Effector memory CD4-positive, alpha-beta T cell (primary cell): ENCODE results near the gene UBE2S.

Experiments
- DNase-seq, 3 donors: peaks; one replicate each; pipeline ENCODE4 v3.0.0-alpha.2; 2020
- H3K27ac ChIP-seq: 2 replicates; pipeline ENCODE4 v1.7.0; 2013; ENCODE audit warnings: mild to moderate bottlenecking, low read length, moderate library complexity; ENCODE audit not compliant: insufficient read depth, poor library complexity, severe bottlenecking
- H3K27me3 ChIP-seq: replicated peaks from 2 replicates; pipeline ENCODE4 v1.7.0; 2013; ENCODE audit warnings: mild to moderate bottlenecking, low read length; ENCODE audit not compliant: insufficient read depth, control insufficient read depth, poor library complexity, severe bottlenecking
- H3K36me3 ChIP-seq: 2 replicates; pipeline ENCODE4 v1.7.0; 2013; ENCODE audit warnings: mild to moderate bottlenecking, low read length, moderate library complexity; ENCODE audit not compliant: control insufficient read depth, insufficient read depth
- H3K4me1 ChIP-seq: 2 replicates; pipeline ENCODE4 v1.7.0; 2013; ENCODE audit warnings: low read length, mild to moderate bottlenecking; ENCODE audit not compliant: control insufficient read depth, insufficient read depth, poor library complexity, severe bottlenecking
- H3K4me3 ChIP-seq: 2 replicates; pipeline ENCODE4 v1.7.0; 2013; ENCODE audit warnings: low read length, low read depth, mild to moderate bottlenecking; ENCODE audit not compliant: insufficient read depth, poor library complexity, severe bottlenecking
- H3K9me3 ChIP-seq: 2 replicates; pipeline ENCODE4 v1.7.0; 2013; ENCODE audit warnings: mild to moderate bottlenecking, low read length, moderate library complexity; ENCODE audit not compliant: control insufficient read depth

UBE2S gene

GRCh38 chr19:55440411-55441105 is 33.0 kb upstream of the UBE2S start:
- Histone ChIP-seq H3K4me3 (no peak overlapping the region), H3K4me1 (peaks cover 20% of the 10 kb centered on the region), H3K27me3 (peaks cover 61% of the 10 kb centered on the region), H3K9me3 (no peaks in the 10 kb centered on the region), H3K27ac (no peak overlapping the region), H3K36me3 (no peaks in the 10 kb centered on the region)
- no peak for DNase-seq

GRCh38 chr19:55439052-55439451 is 31.5 kb upstream of the UBE2S start:
- peaks cover 20% of the 10 kb centered on the region for H3K4me1 ChIP-seq
- H3K36me3 ChIP-seq, result no peaks in the 10 kb centered on the region
- no peak overlapping the region for H3K4me3 ChIP-seq
- peaks cover 58% of the 10 kb centered on the region for H3K27me3 ChIP-seq
- H3K27ac ChIP-seq, result no peak overlapping the region
- no peak for DNase-seq
- no peaks in the 10 kb centered on the region for H3K9me3 ChIP-seq

GRCh38 chr19:55437410-55437809 is 29.8 kb upstream of the UBE2S start:
- Histone ChIP-seq H3K4me3 (no peak overlapping the region), H3K27me3 (peaks cover 58% of the 10 kb centered on the region), H3K9me3 (no peaks in the 10 kb centered on the region), H3K27ac (no peak overlapping the region), H3K36me3 (no peaks in the 10 kb centered on the region), H3K4me1 (peaks cover 20% of the 10 kb centered on the region)
- no peak for DNase-seq

- no peak for DNase-seq
- peaks cover 55% of the 10 kb centered on the region for H3K27me3 ChIP-seq
- H3K27ac ChIP-seq, result no peak overlapping the region
- peaks cover 17% of the 10 kb centered on the region for H3K4me1 ChIP-seq
- no peak overlapping the region for H3K4me3 ChIP-seq
- H3K9me3 ChIP-seq, result no peaks in the 10 kb centered on the region
- H3K36me3 ChIP-seq, result no peaks in the 10 kb centered on the region
Measured at GRCh38 chr19:55436847-55437246, 29.3 kb upstream of the UBE2S start.

DNA sequence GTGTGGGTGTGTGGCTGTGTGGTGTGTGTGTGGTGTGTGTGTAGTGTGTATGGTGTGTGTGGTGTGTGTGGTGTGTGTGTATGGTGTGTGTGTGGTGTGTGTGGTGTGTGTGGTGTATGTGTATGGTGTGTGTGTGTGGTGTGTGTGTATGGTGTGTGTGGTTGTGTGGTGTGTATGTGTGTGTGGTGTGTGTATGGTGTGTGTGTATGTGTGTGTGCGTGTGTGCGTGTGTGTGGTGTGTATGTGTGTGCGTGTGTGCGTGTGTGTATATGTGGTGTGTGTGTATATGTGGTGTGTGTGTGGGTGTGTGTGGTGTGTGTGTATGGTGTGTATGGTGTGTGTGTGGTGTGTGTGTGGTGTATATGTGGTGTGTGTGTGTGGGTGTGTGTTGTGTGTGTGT is 27.4 kb upstream of the UBE2S start:
- Histone ChIP-seq H3K9me3 (no peaks in the 10 kb centered on the region), H3K4me1 (no peaks in the 10 kb centered on the region), H3K4me3 (no peak overlapping the region), H3K36me3 (no peaks in the 10 kb centered on the region), H3K27ac (no peak overlapping the region), H3K27me3 (peaks cover 37% of the 10 kb centered on the region)
- no peak for DNase-seq

- H3K36me3 ChIP-seq, result no peaks in the 10 kb centered on the region
- no peaks in the 10 kb centered on the region for H3K9me3 ChIP-seq
- no peak overlapping the region for H3K27ac ChIP-seq
- no peak overlapping the region for H3K4me3 ChIP-seq
- no peak for DNase-seq
- peaks cover 33% of the 10 kb centered on the region for H3K27me3 ChIP-seq
- no peaks in the 10 kb centered on the region for H3K4me1 ChIP-seq
Measured at GRCh38 chr19:55434356-55434919, 26.9 kb upstream of the UBE2S start.

DNA sequence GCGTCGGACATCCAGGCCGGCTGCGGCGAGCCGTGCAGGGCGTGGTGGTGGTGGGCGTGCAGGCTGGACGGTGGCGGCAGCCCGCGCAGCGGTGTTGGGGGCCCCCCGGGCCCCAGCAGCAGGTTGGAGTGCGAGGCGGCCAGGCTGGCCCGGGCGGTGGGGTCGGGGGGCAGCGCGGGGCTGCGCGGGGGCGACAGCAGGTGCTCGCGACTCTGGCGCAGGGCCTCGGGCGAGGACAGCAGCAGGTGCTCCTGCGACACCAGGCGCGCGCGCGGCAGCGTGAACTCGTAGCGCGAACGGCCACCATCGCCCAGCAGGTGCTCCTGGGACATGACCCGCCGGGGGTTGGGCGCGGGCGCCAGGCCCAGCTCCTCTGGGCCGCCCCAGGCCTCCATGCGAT is 25.7 kb upstream of the UBE2S start:
- Histone ChIP-seq H3K27ac (no peak overlapping the region), H3K4me3 (no peak overlapping the region), H3K36me3 (no peaks in the 10 kb centered on the region), H3K4me1 (no peaks in the 10 kb centered on the region), H3K9me3 (no peaks in the 10 kb centered on the region), H3K27me3 (peaks cover 35% of the 10 kb centered on the region)
- DNase-seq, result no peak

GRCh38 chr19:55432241-55432959 is 24.8 kb upstream of the UBE2S start:
- no peak overlapping the region for H3K4me3 ChIP-seq
- no peak overlapping the region for H3K27ac ChIP-seq
- no peaks in the 10 kb centered on the region for H3K36me3 ChIP-seq
- H3K9me3 ChIP-seq, result no peaks in the 10 kb centered on the region
- H3K4me1 ChIP-seq, result no peaks in the 10 kb centered on the region
- peaks cover 28% of the 10 kb centered on the region for H3K27me3 ChIP-seq
- no peak for DNase-seq

DNA sequence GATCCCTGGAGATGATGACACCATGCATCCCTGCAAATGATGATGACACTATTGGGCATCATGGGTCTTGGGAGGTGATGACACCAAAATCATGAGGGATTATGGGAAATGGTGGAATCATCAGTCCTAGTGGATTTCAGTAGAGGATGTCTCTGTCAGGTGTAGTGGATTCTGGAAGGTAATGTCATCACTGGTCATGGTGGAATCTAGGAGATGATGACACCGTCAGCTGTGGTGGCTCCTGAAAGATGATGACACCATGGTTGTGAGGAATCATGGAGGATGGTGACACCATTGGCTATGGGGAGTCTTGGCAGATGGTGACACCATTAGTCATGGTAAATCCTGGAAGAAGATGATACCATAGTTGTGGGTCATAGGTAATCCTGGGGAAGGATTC is 23.6 kb upstream of the UBE2S start:
- Histone ChIP-seq H3K27me3 (peaks cover 24% of the 10 kb centered on the region), H3K9me3 (no peaks in the 10 kb centered on the region), H3K4me1 (no peaks in the 10 kb centered on the region), H3K4me3 (no peak overlapping the region), H3K27ac (no peak overlapping the region), H3K36me3 (no peaks in the 10 kb centered on the region)
- DNase-seq, result no peak

DNA sequence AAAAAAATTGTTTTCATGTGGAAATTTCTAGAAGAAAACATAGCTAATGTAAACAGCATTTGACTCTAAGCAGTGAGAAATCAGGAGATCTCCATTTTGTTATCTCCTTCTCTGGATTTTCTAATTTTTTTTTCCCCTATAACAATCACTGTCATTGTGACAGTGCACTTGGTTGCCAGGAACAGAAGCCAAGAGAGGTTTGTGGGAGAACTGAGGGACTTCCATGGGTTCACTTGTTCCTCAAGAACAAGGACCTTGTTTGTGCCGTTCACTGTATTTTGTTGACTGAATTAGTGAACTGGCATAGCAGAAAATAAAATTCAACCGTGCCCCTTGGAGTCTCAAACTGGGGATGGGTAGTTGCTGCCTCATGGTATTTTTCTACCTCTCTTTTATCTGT is 18.5 kb upstream of the UBE2S start:
- peaks cover 12% of the 10 kb centered on the region for H3K4me1 ChIP-seq
- H3K36me3 ChIP-seq, result no peaks in the 10 kb centered on the region
- no peak overlapping the region for H3K27ac ChIP-seq
- H3K4me3 ChIP-seq, result no peak overlapping the region
- H3K9me3 ChIP-seq, result no peaks in the 10 kb centered on the region
- peaks cover 11% of the 10 kb centered on the region for H3K27me3 ChIP-seq
- no peak for DNase-seq
